Urinary bladder (tissue), 4 donors: Measurements from ENCODE around the gene PARD3B. TPM values are rescaled to one million over a fixed set of nuclear protein-coding genes. Genes with fewer than 3 reads are reported as not detected.

Experiments
- DNase-seq: peaks from one replicate; pipeline ENCODE4 v3.0.0-alpha.2; 2015; ENCODE audit errors: extremely low spot score
- H3K27ac ChIP-seq: one replicate; pipeline ENCODE4 v1.5.1; 2013; ENCODE audit warnings: low read depth, mild to moderate bottlenecking, moderate library complexity
- H3K36me3 ChIP-seq: one replicate; pipeline ENCODE4 v1.6.1; 2013; ENCODE audit warnings: mild to moderate bottlenecking, moderate library complexity; ENCODE audit not compliant: insufficient read depth
- H3K4me1 ChIP-seq: one replicate; pipeline ENCODE4 v1.6.1; 2013; ENCODE audit warnings: mild to moderate bottlenecking, moderate library complexity; ENCODE audit not compliant: insufficient read depth
- H3K4me3 ChIP-seq: one replicate; pipeline ENCODE4 v1.5.1; 2013; ENCODE audit warnings: low read depth, low read length
- WGBS: extraction: QIAGEN DNeasy Blood & Tissue Kit; methylation state at CpG from one replicate; pipeline ENCODE4 v1.1.7; 2013; 5-methylcytosine and 5-hydroxymethylcytosine counted together
- polyA plus RNA-seq: library from polyadenylated mRNA; stranded (reverse); fragments of 200-250 nt; gene quantifications from one replicate; pipeline ENCODE4 v1.2.3, GENCODE V29; 2013
- total RNA-seq: library from RNA; depleted of rRNA; stranded (reverse); fragments of >200 nt; gene quantifications from one replicate; pipeline ENCODE4 v1.2.3, GENCODE V29; 2014
- donor health status: healthy with polysubstance abuse.
- donor health status: healthy.

PARD3B gene
- total and polyA plus RNA-seq, 2 donors: 9.1 to 42.9 TPM

DNA sequence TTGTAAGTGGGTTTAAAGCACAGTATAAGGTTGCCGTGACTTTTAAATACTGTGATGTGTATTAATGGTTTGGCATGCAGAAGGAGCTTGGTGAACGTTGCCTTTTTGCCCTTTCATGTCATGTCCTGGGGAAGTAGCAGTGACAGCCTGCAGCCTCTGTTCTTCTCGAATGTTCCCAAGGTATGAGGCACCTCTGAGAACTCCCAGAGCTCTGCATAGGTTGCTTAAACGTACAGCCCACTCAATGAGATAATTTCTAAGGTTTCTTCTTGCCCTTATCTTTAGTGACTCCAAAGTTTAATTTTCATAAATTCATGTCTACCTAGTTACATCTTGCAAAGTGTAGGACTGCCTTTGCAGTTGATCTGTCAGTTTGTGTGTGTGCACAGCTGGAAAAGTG is 36.7 kb downstream of the PARD3B start:
- WGBS: 72% methylated on average over 4 of the region's 4 CpGs
- no peaks in the 10 kb centered on the region for H3K36me3 ChIP-seq
- H3K4me3 ChIP-seq: no peak overlapping the region
- no peak overlapping the region for H3K27ac ChIP-seq
- DNase-seq: no peak
- H3K4me1 ChIP-seq: no peaks in the 10 kb centered on the region

DNA sequence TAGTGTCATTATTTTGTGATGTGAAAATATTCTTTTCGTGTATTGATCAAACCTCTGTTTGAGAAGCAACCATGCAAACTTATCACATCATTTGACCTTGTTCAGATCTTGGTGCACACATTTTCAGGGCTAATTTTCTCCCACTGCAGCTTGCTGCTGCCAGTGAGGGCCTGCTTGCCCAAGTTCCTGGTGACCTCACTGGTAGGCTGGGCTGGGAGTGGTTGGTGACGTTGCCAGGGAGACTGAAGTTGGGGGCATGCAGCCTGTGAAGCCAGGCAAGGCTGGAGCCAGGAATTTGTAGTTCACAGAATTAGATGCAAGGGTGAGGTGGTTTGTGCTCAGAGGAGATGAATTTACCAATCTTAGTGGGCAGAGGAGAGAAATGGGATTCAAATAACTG is 38.5 kb downstream of the PARD3B start:
- no peak for DNase-seq
- Histone ChIP-seq H3K36me3 (no peaks in the 10 kb centered on the region), H3K4me3 (no peak overlapping the region), H3K4me1 (no peaks in the 10 kb centered on the region), H3K27ac (no peak overlapping the region)
- WGBS: 93% methylated on average over 2 of the region's 2 CpGs

DNA sequence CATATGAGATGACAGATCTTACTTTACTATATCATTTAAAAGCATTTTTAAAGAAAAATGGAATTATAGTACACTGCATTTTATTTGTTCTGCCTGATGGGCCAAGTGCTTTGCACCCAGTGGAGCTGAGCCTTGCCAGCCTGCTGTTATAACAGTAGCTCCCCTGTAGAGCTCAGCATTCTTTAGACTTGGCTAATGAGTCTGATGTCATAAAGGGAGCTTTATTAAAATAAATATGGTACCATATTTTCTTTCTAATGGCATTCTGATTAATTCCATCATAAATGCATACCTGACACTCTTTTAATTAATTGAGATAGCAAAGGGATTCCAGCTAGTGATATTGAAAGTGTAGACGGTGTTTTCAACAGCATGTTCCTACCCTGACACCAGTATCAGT is 40.7 kb downstream of the PARD3B start:
- WGBS: 96% methylated on average over 1 of the region's 1 CpG

DNA sequence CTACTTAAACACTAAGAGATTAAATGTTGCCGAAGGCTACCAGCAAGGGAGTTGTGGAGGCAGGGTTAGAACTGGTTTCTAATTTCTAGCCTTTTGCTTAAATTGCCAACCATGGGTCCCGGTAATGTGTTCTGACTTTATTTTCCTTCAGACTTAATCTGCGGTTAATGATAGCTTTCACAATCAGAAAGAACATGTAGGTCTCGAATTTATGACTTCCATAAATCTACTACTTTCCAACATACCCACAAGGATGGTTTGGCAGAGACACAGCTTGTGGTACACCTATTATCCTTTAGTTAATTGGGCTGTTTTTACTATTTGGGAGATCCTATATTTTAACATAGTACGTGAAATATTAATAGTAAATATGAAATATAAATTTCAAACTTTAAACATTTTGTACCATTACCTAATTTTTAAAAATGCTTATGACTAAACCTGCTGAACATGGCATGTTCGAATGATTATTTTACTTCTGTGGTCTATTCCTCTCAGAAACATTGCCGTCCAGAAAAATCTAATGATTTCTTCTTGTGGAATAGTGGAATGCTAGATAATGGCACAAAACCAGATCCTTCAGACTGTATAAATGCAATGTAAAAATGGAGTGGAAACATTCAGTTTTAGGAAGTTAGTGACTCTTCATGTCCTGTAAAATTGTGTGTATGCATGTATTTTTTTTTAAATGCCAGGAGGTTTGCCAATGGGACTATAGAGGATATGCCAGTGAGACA is 41.3 kb downstream of the PARD3B start:
- no peak overlapping the region for H3K4me3 ChIP-seq
- H3K36me3 ChIP-seq: no peaks in the 10 kb centered on the region
- no peak overlapping the region for H3K27ac ChIP-seq
- no peak for DNase-seq
- 84% methylated on average over 7 of the region's 7 CpGs for WGBS
- H3K4me1 ChIP-seq: no peaks in the 10 kb centered on the region

More for the DNA sequence above, 40.7 kb downstream of the PARD3B start:
- no peak for DNase-seq
- no peaks in the 10 kb centered on the region for H3K36me3 ChIP-seq
- no peak overlapping the region for H3K27ac ChIP-seq
- no peaks in the 10 kb centered on the region for H3K4me1 ChIP-seq
- no peak overlapping the region for H3K4me3 ChIP-seq

DNA sequence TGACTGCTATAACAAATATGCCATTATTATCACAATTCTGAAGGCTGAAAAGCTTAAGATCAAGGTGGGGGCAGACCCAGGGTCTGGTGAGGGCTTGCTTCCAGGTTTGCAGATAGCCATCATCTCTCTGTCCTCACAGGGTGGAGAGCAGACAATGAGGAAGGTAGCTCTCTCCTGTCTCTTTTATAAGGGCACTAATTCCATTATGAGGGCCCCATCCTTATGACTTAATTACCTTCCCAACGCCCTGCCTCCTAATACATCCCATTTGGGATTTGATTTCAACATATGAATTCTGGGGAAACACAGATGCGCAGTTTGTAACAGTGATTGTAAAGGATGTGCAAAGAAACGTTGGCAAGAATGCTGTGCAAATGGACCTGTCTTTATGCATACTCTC is 44.8 kb downstream of the PARD3B start:
- H3K4me3 ChIP-seq: no peak overlapping the region
- no peak for DNase-seq
- WGBS: 93% methylated on average over 3 of the region's 3 CpGs
- no peak overlapping the region for H3K27ac ChIP-seq
- no peaks in the 10 kb centered on the region for H3K36me3 ChIP-seq
- H3K4me1 ChIP-seq: no peaks in the 10 kb centered on the region

DNA sequence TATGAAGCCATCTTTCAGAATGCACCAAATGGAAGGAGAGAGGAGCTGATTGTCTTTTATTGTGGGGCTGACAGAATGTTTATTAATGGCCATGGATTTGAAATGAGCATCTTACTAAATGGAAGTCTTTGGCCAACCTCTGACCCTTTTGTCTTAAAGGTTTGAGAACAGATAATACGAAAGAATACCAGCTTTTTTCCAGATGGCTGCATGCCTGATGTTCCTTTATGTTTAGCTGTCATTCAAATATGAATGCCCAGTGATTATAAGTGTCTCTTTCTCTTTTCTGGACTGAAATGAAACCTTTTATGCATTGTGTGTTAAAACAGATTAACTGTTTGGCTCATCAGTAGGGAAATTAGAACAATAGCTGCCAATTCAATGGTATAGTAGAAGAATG is 46.0 kb downstream of the PARD3B start:
- WGBS: 68% methylated on average over 1 of the region's 1 CpG
- H3K4me1 ChIP-seq: no peaks in the 10 kb centered on the region
- no peak overlapping the region for H3K4me3 ChIP-seq
- H3K27ac ChIP-seq: no peak overlapping the region
- no peaks in the 10 kb centered on the region for H3K36me3 ChIP-seq
- DNase-seq: no peak

DNA sequence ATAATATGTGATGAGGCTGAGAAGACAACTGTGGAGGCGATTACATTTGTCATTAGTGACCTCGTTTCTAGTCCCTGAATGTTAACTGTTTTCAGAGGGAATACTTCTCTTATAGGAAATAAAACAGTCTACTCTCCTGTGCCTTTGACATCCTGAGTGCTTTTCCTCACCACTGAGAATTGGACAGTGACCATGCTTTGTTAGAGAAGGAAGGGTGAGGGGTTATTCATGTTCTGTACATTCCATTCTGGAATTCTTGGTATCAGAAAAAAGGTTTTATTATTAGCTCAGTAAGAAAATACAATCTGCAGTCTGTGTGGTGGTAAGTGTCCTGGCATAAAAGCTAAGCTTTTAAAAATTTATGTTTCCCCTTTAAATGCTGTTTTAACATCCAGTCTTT is 58.8 kb downstream of the PARD3B start:
- 39% methylated on average over 2 of the region's 2 CpGs for WGBS
- Histone ChIP-seq H3K27ac (peak overlapping the region; percentile 2), H3K4me1 (no peaks in the 10 kb centered on the region), H3K4me3 (no peak overlapping the region), H3K36me3 (no peaks in the 10 kb centered on the region)
- no peak for DNase-seq

DNA sequence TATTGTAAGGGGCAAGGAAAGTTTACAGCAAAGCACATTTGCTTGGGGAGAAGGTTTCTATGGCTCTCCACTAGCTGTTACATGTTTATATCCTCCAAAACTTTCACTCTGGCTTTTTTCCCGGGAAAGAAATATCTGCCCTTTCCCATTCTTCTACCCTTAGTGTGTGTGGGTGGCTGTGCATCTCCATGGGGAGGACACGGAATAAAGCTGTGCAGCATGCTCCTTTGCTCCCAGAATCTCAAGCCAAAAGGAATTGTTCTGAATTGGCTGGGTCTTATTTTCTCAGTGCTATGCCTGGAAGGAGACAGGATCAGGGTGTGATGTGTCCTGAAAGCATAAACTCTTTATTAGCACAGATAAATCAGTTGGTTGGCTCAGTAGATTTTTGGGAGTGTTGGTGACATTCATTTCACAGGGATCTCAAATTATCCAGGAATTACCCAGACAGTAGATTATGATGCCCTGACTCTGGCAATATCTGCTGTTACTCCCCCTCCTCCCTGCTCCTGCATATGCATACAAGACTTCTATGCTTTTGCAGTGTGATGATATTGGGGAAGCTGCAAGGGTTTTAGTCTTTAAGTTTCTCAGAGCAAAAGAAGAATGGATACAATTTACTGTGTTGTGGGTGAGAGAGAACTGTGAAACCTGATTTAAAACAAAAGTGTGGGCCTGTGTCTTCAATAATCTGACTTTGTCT is 63.1 kb downstream of the PARD3B start:
- Histone ChIP-seq H3K4me1 (no peaks in the 10 kb centered on the region), H3K36me3 (no peaks in the 10 kb centered on the region), H3K27ac (no peak overlapping the region), H3K4me3 (no peak overlapping the region)
- peak; percentile 81 for DNase-seq
- WGBS: 20% methylated on average over 2 of the region's 2 CpGs

DNA sequence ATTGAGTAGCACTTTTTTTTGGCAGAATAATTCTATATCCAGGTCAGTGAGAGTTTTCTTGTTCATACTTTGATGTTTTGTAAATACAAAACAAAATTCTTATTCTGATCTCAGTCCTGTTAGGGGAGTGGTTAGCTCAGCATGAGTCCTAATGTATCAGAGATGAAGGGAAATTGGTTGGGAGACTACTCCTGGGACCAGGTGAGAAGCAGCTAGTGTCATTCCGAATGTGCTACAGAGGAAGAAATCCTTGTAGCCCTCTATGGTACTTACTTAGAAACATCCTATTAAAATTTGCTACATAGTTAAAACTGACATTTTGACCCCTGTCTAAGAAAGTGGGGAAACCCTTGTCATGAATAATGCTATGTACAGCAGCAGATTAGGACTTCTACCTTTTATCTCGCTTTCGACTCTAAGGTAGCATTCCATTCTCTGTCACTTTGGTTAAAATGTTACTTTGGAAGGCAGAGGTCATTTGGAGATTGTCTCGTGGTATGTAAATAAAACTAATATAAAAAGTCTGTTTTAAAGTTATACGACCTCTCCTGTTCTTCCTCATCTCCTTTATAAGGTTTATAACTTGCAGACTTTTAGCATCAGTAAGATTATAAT is 65.8 kb downstream of the PARD3B start:
- DNase-seq: no peak
- Histone ChIP-seq H3K36me3 (no peaks in the 10 kb centered on the region), H3K4me3 (no peak overlapping the region), H3K4me1 (no peaks in the 10 kb centered on the region), H3K27ac (no peak overlapping the region)
- 48% methylated on average over 5 of the region's 5 CpGs for WGBS

DNA sequence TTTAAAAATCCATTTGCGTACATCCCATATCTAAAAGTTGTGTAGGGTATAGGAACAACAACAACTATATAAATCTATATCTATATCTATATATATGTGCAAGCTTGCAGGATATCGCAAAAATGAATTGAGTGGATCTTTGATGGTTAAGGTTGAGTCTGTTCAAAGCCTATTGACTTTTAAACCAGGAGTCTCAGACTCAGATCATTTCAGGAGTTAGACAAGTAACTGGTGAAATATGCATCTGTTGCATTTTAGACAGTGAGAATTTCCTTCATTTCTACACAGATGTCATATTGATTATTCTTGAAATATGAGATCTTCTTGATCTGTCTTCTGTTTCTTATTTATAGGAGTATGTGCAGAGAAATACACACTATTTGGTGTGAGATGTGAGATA is 66.5 kb downstream of the PARD3B start:
- 91% methylated on average over 2 of the region's 2 CpGs for WGBS
- no peak overlapping the region for H3K27ac ChIP-seq

DNA sequence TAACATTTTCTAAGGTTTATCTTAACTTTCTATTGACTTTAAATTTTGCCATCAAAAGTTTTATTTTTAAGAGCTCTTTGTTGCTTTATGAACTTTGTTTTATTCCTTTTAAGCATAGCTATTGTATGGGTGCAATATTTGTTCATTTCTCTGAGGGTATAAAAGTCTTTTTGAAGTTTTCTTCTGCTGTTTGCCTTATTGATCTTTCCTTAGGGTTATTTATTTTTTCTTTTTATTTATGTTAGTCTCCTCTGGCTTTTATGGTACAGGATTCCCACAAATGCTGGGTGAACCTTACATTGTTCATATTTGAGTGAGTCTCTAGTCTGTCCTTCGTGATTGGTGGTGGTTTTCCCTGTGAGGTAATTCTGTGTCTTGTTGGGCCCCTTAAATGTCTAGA is 68.4 kb downstream of the PARD3B start:
- Histone ChIP-seq H3K36me3 (no peaks in the 10 kb centered on the region), H3K4me3 (no peak overlapping the region), H3K4me1 (no peaks in the 10 kb centered on the region), H3K27ac (no peak overlapping the region)
- no peak for DNase-seq
- 96% methylated on average over 1 of the region's 1 CpG for WGBS

More for the DNA sequence above, 66.5 kb downstream of the PARD3B start:
- DNase-seq: no peak
- Histone ChIP-seq H3K4me1 (no peaks in the 10 kb centered on the region), H3K4me3 (no peak overlapping the region), H3K36me3 (no peaks in the 10 kb centered on the region)

DNA sequence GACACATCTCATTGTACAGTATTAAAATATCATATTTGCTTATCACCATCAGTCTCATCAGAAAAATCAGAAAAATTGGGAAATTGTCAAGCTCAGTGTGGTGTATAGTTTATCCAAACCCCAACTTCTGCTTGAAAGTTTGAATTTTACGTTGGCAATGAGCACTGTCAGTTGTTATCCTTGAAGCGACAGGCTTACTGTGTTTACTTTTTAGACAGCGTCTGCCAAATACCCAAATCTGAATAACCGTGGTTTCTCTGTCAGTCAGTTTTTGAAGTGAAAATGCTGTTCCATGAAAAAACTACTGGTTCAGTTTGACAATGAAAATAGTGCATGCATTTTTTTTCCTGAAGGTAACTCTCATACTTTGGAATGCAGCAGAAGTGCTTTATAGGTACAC is 70.2 kb downstream of the PARD3B start:
- H3K36me3 ChIP-seq: no peaks in the 10 kb centered on the region
- no peak overlapping the region for H3K4me3 ChIP-seq
- H3K27ac ChIP-seq: no peak overlapping the region
- 38% methylated on average over 4 of the region's 4 CpGs for WGBS
- H3K4me1 ChIP-seq: no peaks in the 10 kb centered on the region
- no peak for DNase-seq

DNA sequence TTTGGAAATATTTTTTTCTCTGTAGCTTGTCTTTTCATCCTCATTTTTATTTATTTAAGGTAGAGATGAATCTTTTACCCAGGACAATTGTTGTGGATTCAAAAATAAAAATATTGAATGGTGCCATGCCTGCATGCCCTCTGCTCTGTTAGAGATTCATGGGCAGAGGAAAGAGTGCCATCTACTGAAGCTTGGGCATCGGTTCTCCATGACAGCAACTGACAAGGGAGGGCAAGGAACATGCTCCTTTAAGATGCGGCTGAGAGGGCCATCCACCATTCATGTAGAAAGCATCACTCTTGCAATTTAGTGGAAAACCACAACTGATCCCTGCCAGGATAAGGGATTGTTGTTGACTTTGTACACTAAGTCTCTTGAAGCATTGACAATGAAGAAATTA is 79.9 kb downstream of the PARD3B start:
- DNase-seq: no peak
- H3K4me1 ChIP-seq: no peaks in the 10 kb centered on the region
- H3K4me3 ChIP-seq: no peak overlapping the region
- H3K27ac ChIP-seq: no peak overlapping the region
- WGBS: 87% methylated on average over 2 of the region's 2 CpGs
- H3K36me3 ChIP-seq: no peaks in the 10 kb centered on the region
